ENCODE data around the gene DNASE1L1.

Gene DNASE1L1

GRCh38 chrX:154371017-154371788 lies 37.9 kb downstream of the DNASE1L1 start (continued):
- TF ChIP-seq ZNF843 (tag by site-specific recombination; IDR thresholded peaks at IDR 0.05): peak; percentile 64
- TF ChIP-seq ZNF169 (tag by site-specific recombination; IDR thresholded peaks at IDR 0.05): 0 out of 2 replicates have a peak, but pooled peaks have one; percentile 62
- peak; percentile 82 for TF ChIP-seq ZBTB10 (tag by site-specific recombination; IDR thresholded peaks at IDR 0.05)
- 0 out of 2 replicates have a peak, but pooled peaks have one; percentile 9 for TF ChIP-seq BCL11A (tag by site-specific recombination; IDR thresholded peaks at IDR 0.05; ENCODE audit: low read depth)
- TF ChIP-seq ZNF629 (tag by site-specific recombination; IDR thresholded peaks at IDR 0.05): peak; percentile 49; the same call in 1 of the 2 replicates
- TF ChIP-seq ZNF423 (tag by site-specific recombination; IDR thresholded peaks at IDR 0.05): peak; percentile 92
- TF ChIP-seq ZNF266 (tag by site-specific recombination; IDR thresholded peaks at IDR 0.05; ENCODE audit: low read depth): no peak
- TF ChIP-seq OSR2 (tag by site-specific recombination; IDR thresholded peaks at IDR 0.05): no peak
- no peak for TF ChIP-seq ZNF16 (tag by site-specific recombination; IDR thresholded peaks at IDR 0.05; ENCODE audit: low read depth)
- TF ChIP-seq ZNF148 (tag by site-specific recombination; IDR thresholded peaks at IDR 0.05; ENCODE audit: borderline replicate concordance): no peak
- TF ChIP-seq ZNF639 (tag by site-specific recombination; IDR thresholded peaks at IDR 0.05): peak; percentile 66; the same call in 1 of the 2 replicates
- no peak for TF ChIP-seq ZNF248 (tag by site-specific recombination; IDR thresholded peaks at IDR 0.05)
- peak; percentile 80 for TF ChIP-seq KLF17 (tag by site-specific recombination; IDR thresholded peaks at IDR 0.05)
- peak; percentile 87 for TF ChIP-seq ZBTB26 (tag by site-specific recombination; optimal IDR thresholded peaks at IDR 0.05)
- no peak for TF ChIP-seq ZNF521 (tag by site-specific recombination; IDR thresholded peaks at IDR 0.05)
- TF ChIP-seq GLI4 (tag by site-specific recombination; IDR thresholded peaks at IDR 0.05): peak; percentile 91; the same call in 1 of the 2 replicates
- TF ChIP-seq BCL11B (tag by site-specific recombination; IDR thresholded peaks at IDR 0.05; ENCODE audit: low read depth): peak; percentile 45; the same call in 1 of the 2 replicates
- TF ChIP-seq ZFP69B (tag by site-specific recombination; IDR thresholded peaks at IDR 0.05): peak; percentile 83
- no peak for TF ChIP-seq ZNF645 (tag by site-specific recombination; IDR thresholded peaks at IDR 0.05)
- TF ChIP-seq ZXDB (tag by site-specific recombination; IDR thresholded peaks at IDR 0.05): peak; percentile 49
- TF ChIP-seq ZSCAN5A (tag by site-specific recombination; IDR thresholded peaks at IDR 0.05): 0 out of 2 replicates have a peak, but pooled peaks have one; percentile 69
- TF ChIP-seq INSM2 (tag by site-specific recombination; IDR thresholded peaks at IDR 0.05): peak; percentile 48
- no peak for TF ChIP-seq ZBTB44 (tag by site-specific recombination; IDR thresholded peaks at IDR 0.05)

All from HEK293 (cell line).